HEK293T (cell line): ENCODE data around the gene KCNRG.

Experiments
- BHLHE40 ChIP-seq: fragments of 450-650 bp; IDR thresholded peaks from 2 replicates; pipeline ENCODE4 v1.6.1; 2016; ENCODE audit warnings: mild to moderate bottlenecking, moderate library complexity, borderline replicate concordance
- CTBP1 ChIP-seq: fragments of 450-650 bp; IDR thresholded peaks from 2 replicates; pipeline ENCODE4 v1.6.1; 2016; ENCODE audit warnings: borderline replicate concordance
- ELF4 ChIP-seq: fragments of 450-650 bp; IDR thresholded peaks from 2 replicates; pipeline ENCODE4 v1.6.1; 2017; ENCODE audit warnings: antibody characterized with exemption
- FOXA1 ChIP-seq: fragments of 450-650 bp; IDR thresholded peaks from 2 replicates; pipeline ENCODE4 v1.6.1; 2016; ENCODE audit warnings: mild to moderate bottlenecking
- FOXK2 ChIP-seq: fragments of 450-650 bp; IDR thresholded peaks from 2 replicates; pipeline ENCODE4 v1.6.1; 2016; ENCODE audit warnings: mild to moderate bottlenecking
- FOXM1 ChIP-seq: fragments of 450-650 bp; IDR thresholded peaks from 2 replicates; pipeline ENCODE4 v1.6.1; 2017; ENCODE audit warnings: mild to moderate bottlenecking, borderline replicate concordance
- HDGF ChIP-seq: fragments of 450-650 bp; IDR thresholded peaks from 2 replicates; pipeline ENCODE4 v1.6.1; 2017; ENCODE audit warnings: antibody characterized with exemption, borderline replicate concordance
- LEF1 ChIP-seq: fragments of 450-650 bp; IDR thresholded peaks from 2 replicates; pipeline ENCODE4 v1.6.1; 2017; ENCODE audit warnings: mild to moderate bottlenecking, borderline replicate concordance
- SP1 ChIP-seq: fragments of 450-650 bp; IDR thresholded peaks from 2 replicates; pipeline ENCODE4 v1.6.1; 2017
- SUZ12 ChIP-seq: fragments of 450-650 bp; IDR thresholded peaks from 2 replicates; pipeline ENCODE4 v1.6.1; 2016; ENCODE audit warnings: mild to moderate bottlenecking
- TARDBP ChIP-seq: fragments of 450-650 bp; IDR thresholded peaks from 2 replicates; pipeline ENCODE4 v1.6.1; 2016
- TF ChIP-seq, protein P1 (sequence below): fragments of 450-650 bp; IDR thresholded peaks from 2 replicates; pipeline ENCODE4 v1.6.1; 2016

DNA sequence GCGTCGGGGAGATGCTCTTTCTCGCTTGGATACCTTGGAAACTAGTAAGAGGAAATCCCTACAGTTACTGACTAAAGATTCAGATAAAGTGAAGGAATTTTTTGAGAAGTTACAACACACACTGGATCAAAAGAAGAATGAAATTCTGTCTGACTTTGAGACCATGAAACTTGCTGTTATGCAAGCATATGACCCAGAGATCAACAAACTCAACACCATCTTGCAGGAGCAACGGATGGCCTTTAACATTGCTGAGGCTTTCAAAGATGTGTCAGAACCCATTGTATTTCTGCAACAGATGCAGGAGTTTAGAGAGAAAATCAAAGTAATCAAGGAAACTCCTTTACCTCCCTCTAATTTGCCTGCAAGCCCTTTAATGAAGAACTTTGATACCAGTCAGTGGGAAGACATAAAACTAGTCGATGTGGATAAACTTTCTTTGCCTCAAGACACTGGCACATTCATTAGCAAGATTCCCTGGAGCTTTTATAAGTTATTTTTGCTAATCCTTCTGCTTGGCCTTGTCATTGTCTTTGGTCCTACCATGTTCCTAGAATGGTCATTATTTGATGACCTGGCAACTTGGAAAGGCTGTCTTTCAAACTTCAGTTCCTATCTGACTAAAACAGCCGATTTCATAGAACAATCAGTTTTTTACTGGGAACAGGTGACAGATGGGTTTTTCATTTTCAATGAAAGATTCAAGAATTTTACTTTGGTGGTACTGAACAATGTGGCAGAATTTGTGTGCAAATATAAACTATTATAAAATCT is 2.7 kb upstream of the KCNRG start:
- no peak for TF ChIP-seq SUZ12
- TF ChIP-seq TARDBP, result no peak
- no peak for TF ChIP-seq SP1
- TF ChIP-seq, protein P1, sequence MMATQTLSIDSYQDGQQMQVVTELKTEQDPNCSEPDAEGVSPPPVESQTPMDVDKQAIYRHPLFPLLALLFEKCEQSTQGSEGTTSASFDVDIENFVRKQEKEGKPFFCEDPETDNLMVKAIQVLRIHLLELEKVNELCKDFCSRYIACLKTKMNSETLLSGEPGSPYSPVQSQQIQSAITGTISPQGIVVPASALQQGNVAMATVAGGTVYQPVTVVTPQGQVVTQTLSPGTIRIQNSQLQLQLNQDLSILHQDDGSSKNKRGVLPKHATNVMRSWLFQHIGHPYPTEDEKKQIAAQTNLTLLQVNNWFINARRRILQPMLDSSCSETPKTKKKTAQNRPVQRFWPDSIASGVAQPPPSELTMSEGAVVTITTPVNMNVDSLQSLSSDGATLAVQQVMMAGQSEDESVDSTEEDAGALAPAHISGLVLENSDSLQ, result no peak
- no peak for TF ChIP-seq HDGF
- no peak for TF ChIP-seq FOXA1
- no peak for TF ChIP-seq ELF4
- no peak for TF ChIP-seq BHLHE40
- no peak for TF ChIP-seq LEF1
- TF ChIP-seq FOXK2, result no peak
- no peak for TF ChIP-seq FOXM1
- no peak for TF ChIP-seq CTBP1
